ENCODE results near the gene ENAH.

ENAH gene

GRCh38 chr1:225608014-225608796 is 44.7 kb downstream of the ENAH start:
- DNase-seq (ENCODE audit: low read depth in 4 of 4, low spot score in 1 of 4), result no peak

DNA sequence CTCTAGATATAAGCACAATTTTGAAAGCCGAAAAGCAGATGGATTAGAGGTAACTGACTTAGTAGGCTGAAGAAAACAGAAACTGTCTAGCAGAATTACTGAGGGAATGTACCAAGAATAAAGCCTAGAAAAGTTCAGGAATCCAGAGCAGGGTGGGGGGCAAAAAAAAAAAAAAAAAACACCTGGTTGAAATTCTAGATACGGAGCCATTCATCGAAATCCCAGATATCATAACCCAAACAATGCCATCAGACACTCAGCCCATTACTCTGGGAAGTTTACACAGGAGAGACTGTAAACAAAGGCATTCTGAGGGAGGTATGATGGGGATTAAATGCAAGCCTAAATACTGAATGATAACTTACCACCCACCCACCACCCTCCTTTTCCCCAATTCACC is 45.6 kb downstream of the ENAH start:
- DNase-seq (ENCODE audit: low read depth in 4 of 4, low spot score in 1 of 4), result no peak

DNA sequence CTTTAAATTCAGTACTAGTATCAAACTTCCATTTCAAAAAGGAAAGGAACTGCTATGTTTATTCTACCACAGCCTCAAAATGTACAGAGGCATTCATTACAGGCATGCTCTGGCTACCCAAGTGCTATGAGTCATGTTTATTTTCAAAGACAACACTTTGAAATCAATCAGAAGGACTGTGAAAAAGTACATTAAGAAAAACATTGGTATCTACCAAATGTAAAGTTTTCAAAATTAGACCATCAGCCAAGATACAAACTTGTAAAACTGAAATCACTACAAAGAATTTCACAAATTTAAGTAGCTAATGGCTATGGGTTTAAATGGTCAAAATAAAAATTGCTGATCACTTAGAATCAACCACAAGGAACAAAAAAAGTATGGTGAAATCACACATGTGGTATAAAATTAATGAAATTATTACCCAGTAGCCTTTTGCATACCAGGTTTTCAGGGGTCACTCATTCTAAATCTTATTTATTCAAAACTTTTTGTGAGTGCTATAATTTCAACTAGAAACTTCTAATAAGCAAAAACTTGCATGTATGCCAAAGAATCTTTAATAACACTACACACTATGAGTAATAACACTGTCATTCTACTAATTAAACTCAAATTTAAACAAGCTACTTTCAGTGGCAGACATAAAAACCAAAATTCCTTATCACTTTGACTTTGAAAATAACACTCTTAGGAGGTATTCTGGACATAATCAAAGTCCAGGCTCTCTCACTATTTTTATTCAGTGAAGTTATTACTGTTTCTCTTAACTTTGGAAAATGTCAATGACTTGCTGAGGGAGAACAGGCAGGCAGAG is 49.2 kb downstream of the ENAH start:
- no peak for DNase-seq (ENCODE audit: low read depth in 4 of 4, low spot score in 1 of 4)

- no peak for DNase-seq (ENCODE audit: low read depth in 4 of 4, low spot score in 1 of 4)
These were observed 50.2 kb downstream of the ENAH start for GRCh38 chr1:225602590-225603206.

- DNase-seq (ENCODE audit: low read depth in 4 of 4, low spot score in 1 of 4), result no peak
These were observed 50.9 kb downstream of the ENAH start for GRCh38 chr1:225601902-225602589.

DNA sequence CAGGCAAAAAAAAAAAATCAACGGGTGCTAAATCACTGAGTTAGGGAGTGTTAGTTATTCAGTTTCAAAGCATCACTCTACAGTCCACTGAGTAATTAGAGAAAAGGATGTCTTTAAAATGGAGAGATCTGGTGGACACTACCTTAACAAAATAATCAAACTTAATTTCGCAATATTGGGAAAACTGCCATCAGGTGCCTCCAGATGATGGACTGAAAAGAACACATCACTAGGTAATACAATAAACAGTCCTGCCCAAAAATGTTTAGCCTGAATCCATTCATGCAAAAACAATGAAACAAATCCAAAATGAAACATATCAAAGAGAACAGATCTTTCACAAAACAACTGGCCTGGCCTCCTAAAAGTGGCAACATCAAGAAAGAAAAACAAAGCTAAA is 54.1 kb downstream of the ENAH start:
- DNase-seq (ENCODE audit: low read depth in 4 of 4, low spot score in 1 of 4), result no peak

GRCh38 chr1:225597926-225598575 is 54.9 kb downstream of the ENAH start:
- DNase-seq (ENCODE audit: low read depth in 4 of 4, low spot score in 1 of 4), result no peak

DNA sequence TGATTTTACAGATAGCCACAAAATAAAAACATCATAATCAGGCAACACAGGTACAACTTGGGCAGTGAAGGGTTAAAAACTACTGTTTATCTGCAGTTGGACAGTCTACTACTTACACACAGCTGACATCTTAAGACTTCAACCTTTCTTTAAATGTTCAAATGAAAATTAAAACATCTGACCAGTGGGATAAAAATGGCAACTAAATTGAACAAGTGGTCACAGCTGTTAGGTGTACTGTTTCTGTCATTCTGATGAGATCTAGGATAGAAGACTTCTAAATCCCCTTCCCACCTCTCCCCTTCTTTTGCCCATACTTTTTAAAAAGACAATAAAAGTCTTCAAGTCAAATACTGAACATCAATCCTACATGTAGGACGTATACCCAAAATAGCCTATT is 56.2 kb downstream of the ENAH start:
- no peak for DNase-seq (ENCODE audit: low read depth in 4 of 4, low spot score in 1 of 4)

DNA sequence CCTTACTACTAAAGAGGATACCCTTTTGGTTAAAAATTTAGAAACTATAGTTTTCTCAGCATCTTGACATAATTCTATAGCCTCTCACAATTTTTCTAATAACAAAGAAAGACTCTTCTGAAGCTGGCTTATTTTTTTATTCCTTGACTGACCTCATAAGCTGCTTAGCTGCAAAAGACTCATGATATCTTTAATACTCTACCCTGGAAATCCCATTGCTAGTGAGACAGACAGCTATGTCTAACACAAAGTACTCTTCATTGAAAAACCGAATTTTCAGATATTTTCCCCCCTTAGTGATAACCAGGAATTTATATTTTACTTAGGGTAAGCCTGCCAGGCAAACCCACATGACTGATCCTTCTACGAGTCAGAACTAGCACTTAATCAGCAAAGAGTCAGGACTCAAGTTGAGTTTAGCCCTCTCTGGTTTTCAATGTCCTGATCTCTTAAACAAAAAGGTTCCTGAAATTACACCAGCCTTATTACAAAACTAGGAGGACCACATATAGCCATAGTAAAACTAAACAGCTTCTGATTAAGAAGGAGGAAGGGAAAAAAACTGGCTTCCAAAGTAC is 56.9 kb downstream of the ENAH start:
- no peak for DNase-seq (ENCODE audit: low read depth in 4 of 4, low spot score in 1 of 4)

- no peak for DNase-seq (ENCODE audit: low read depth in 4 of 4, low spot score in 1 of 4)
These were observed 57.5 kb downstream of the ENAH start for GRCh38 chr1:225595452-225595851.

GRCh38 chr1:225593414-225593813 is 59.5 kb downstream of the ENAH start:
- DNase-seq (ENCODE audit: low read depth in 4 of 4, low spot score in 1 of 4), result no peak

DNA sequence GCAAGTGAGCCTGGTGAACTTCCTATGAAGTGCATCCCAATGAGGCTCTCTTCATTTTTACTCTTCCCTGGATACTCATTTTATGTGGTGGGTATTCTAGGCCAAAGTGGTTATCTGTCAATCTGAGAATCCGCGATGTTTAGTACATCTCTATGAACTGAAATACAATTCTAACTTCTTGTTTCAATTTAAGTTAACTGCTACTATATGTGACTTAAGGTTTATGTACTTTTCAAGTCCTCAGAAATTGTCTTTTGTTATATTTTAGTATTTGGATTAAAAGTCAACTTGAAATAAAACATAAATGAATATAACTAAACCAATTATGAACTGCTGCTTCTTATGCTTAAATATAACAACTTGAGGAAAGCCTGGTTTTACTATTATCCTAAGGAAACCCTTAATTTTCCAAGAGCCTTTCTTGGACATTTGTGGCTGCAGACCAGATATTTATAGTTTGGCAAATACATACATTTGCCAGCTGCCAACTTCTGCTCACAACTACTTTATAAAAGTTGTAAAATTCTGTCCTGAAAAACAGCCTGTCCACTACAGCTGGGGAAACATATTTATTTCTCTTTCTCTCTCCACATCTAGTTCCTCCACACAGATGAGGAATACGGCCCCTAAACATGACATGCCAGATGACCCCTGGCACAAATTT is 60.4 kb downstream of the ENAH start:
- no peak for DNase-seq (ENCODE audit: low read depth in 4 of 4, low spot score in 1 of 4)

GRCh38 chr1:225587310-225587709 is 65.6 kb downstream of the ENAH start:
- DNase-seq (ENCODE audit: low read depth in 4 of 4, low spot score in 1 of 4), result no peak

DNA sequence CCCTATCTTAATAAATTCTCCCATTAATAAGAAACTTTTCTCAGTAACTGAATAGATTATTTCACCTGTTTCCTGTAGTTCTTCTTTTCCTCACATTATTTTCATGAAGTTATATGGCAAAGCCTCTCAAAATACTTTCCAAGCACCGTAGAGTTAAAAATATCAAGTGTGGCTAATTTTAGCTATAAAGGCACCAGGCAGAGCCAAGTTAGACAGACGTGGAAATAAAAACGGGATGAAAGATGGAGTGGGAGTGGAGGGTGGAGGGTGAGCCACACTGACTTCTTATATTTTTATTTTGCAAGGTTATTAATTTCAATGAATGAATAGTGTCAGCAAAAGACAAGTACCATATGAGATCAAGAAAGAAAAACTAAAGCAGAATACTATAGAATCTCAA is 71.7 kb downstream of the ENAH start:
- DNase-seq (ENCODE audit: low read depth in 4 of 4, low spot score in 1 of 4), result no peak

- no peak for DNase-seq (ENCODE audit: low read depth in 4 of 4, low spot score in 1 of 4)
These were observed 72.5 kb downstream of the ENAH start for GRCh38 chr1:225580238-225581099.

- DNase-seq (ENCODE audit: low read depth in 4 of 4, low spot score in 1 of 4), result no peak
These were observed 74.5 kb downstream of the ENAH start for GRCh38 chr1:225578251-225578977.

DNA sequence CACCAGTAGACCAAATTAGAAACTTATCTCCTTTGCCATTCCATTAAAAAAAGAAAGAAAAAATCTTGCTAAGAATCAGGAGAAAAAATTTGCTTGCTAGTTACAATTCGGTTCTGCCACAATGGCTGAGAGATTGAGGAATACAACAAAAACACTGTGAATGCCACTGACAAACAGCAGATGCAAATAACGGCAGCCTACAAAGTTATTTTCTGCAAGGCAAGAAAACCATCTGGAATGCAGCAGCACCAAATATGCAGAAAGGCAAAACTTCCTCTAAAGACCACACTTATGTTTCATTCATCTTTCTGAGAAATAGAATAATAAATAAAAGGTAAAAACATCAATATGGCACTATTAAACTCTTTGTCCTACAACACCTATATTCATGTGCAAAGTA is 75.7 kb downstream of the ENAH start:
- DNase-seq (ENCODE audit: low read depth in 4 of 4, low spot score in 1 of 4), result no peak

DNA sequence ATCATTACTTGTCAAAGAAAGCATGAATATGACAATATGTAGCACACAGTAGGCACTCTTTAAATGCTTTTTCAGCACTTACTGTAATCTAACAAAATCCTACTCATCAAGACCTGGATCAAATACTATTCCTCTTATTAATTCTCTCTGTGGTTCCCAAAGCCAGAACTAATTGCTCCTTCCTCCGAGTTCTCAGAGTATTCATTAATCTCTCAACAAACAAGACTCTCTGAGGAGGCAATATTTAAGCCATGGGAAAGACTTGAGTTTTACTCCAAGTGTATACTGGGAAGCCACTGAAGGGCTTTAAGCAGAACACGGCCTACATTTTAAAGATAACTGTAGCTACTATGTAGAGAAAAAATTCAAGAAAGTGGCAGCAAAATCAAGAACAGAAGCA is 79.7 kb downstream of the ENAH start:
- DNase-seq (ENCODE audit: low read depth in 4 of 4, low spot score in 1 of 4), result no peak

DNA sequence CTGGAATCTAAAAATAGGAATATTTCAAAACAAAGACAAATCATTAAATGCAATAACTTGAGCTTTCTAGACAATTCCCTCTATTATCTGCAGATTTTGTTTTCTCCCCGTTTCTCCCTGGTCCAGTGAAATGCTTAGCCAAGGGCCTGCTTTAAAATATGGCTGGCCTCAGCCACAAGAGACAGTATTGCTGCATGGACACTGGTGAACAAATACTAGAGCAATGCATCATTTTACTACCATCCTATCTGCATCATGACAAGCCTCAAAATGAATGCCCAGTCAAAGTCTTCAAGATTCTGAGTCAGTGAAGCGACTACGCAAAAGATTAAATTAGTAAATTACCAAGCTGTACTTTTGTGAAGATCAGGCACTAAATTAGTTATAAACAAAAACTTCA is 80.5 kb downstream of the ENAH start:
- DNase-seq (ENCODE audit: low read depth in 4 of 4, low spot score in 1 of 4), result no peak

Measured in stimulated activated CD4-positive, alpha-beta T cell treated with anti-CD3 and anti-CD28 coated beads, Interleukin-1b, Interleukin-23, amount 100 ng/mL, for 24 hours (primary cell).